Adrenal gland (tissue), 12 donors: ENCODE measurements around the gene PPM1F. TPM values are rescaled to one million over a fixed set of nuclear protein-coding genes. Genes with fewer than 3 reads are reported as not detected.

Experiments used
- DNase-seq, 7 donors: peaks; one replicate each; pipeline ENCODE4 v3.0.0-alpha.2; 2019 to 2020
- H3K27ac ChIP-seq, 5 donors: fragments of 200-600 bp; sonication (generic) in 4 of 5; 1 replicate in 3 of 5; 2 replicates in 2 of 5; pipeline versions ENCODE4 v1.5.1 to v1.8.0; 2016 to 2020; ENCODE audit warnings: mild to moderate bottlenecking in 1 of 5
- H3K27me3 ChIP-seq: fragments of 200-600 bp; 2 replicates; pipeline ENCODE4 v1.8.0; 2021
- H3K36me3 ChIP-seq, 2 donors: fragments of 200-600 bp; replicated peaks in 1 of 2; 1 replicate in 1 of 2; 2 replicates in 1 of 2; pipeline versions ENCODE4 v1.5.1 to v1.8.0; 2018 to 2022
- H3K4me1 ChIP-seq, 2 donors: fragments of 200-600 bp; replicated peaks in 1 of 2; 1 replicate in 1 of 2; 2 replicates in 1 of 2; pipeline versions ENCODE4 v1.5.1 to v1.8.0; 2018 to 2021
- H3K4me3 ChIP-seq, 4 donors: fragments of 200-600 bp; sonication (generic) in 3 of 4; one replicate each; pipeline ENCODE4 v1.5.1; 2016 to 2018
- H3K9me3 ChIP-seq, 3 donors: fragments of 200-600 bp; sonication (generic) in 1 of 3; replicated peaks in 1 of 3; 1 replicate in 2 of 3; 2 replicates in 1 of 3; pipeline versions ENCODE4 v1.5.1 to v1.8.0; 2016 to 2021
- CTCF ChIP-seq, 6 experiments: fragments of 450-650 bp in 4 of 6; fragments of 200-600 bp in 2 of 6; sonication (generic) in 1 of 6; IDR thresholded peaks; 1 replicate in 5 of 6; 2 replicates in 1 of 6; pipeline versions ENCODE4 v1.5.1 to v1.8.0; 2016 to 2021; ENCODE audit warnings: antibody characterized with exemption in 6 of 6, mild to moderate bottlenecking in 2 of 6, moderate library complexity in 1 of 6
- POLR2A ChIP-seq, 2 donors: fragments of 450-650 bp; IDR thresholded peaks; one replicate each; pipeline ENCODE4 v1.6.1; 2017; ENCODE audit warnings: antibody characterized with exemption in 2 of 2, mild to moderate bottlenecking in 2 of 2, moderate library complexity in 1 of 2
- WGBS, 4 donors: extraction: QIAGEN DNeasy Blood & Tissue Kit in 2 of 4; methylation state at CpG; one replicate each; pipeline versions ENCODE4 v1.1.5 to v1.1.7; 2013 to 2017; 5-methylcytosine and 5-hydroxymethylcytosine counted together
- intact Hi-C, 2 donors: fragments of 100-400 bp; cut with DNase I; formaldehyde crosslinking; loops; one replicate each; pipeline versions ENCODE4 v1.14.1 to v1.15.0; 2022 to 2023
- polyA plus RNA-seq, 3 donors: library from polyadenylated mRNA; stranded (reverse); fragments of 200-250 nt in 2 of 3; fragments of 350-450 nt in 1 of 3; fragmentation: Illumina TruSeq in 1 of 3; extraction: RNeasy Lipid Tissue Mini Kit (QIAGEN cat#74804) in 1 of 3; gene quantifications; one replicate each; pipeline ENCODE4 v1.2.3, GENCODE V29; 2013 to 2014
- total RNA-seq, 9 donors: library from RNA; depleted of rRNA in 4 of 9; stranded (reverse); fragments of >200 nt in 4 of 9; fragments of 120-200 nt in 1 of 9; fragmentation: NEBNext Ultra II Directional in 1 of 9; extraction: Animal tissue kit (Norgen Biotek cat#: 25700) in 1 of 9; gene quantifications; one replicate each; pipeline versions ENCODE4 v1.1.0 to v1.2.4, GENCODE V29; 2013 to 2023
- donor health status: healthy with polysubstance abuse.
- donor health status: Bipolar disorder and iron deficiency.
- donor health status: DM: yes; HTN: yes; CAD: no.
- donor health status: DM: no; HTN: no; CAD: no.
- donor health status: DM: no; HTN: no; CAD: no.
- donor health status: DM: yes; HTN: yes; CAD: no.

The PPM1F gene
- total and polyA plus RNA-seq, 12 donors: 9.9 to 60.6 (median 44.0) TPM

- intact Hi-C loops: no loop called here
- H3K27me3 ChIP-seq: no peaks in the 10 kb centered on the region
- H3K4me1 ChIP-seq: peaks cover 19 to 26% of the 10 kb centered on the region in 2 donors
- no peaks in the 10 kb centered on the region for H3K9me3 ChIP-seq
- DNase-seq: no peak
- WGBS, 4 donors: 60 to 72% (median 65%) methylated on average over 5 to 13 of the region's 13 CpGs
- peaks cover 0 to 27% of the 10 kb centered on the region in 2 donors for H3K36me3 ChIP-seq
- no peak for TF ChIP-seq POLR2A (IDR thresholded peaks at IDR 0.05)
- TF ChIP-seq CTCF (IDR thresholded peaks at IDR 0.05): no peak
- no peak overlapping the region for H3K4me3 ChIP-seq
- peak overlapping the region in 1 of 5 donors; percentile 44 for H3K27ac ChIP-seq
Observed at GRCh38 chr22:21921184-21921721, 31.4 kb downstream of the PPM1F start.

GRCh38 chr22:21920341-21921183 is 32.1 kb downstream of the PPM1F start:
- Histone ChIP-seq H3K27ac (peak overlapping the region in 1 of 5 donors; percentile 44), H3K9me3 (no peaks in the 10 kb centered on the region), H3K36me3 (peaks cover 0 to 23% of the 10 kb centered on the region in 2 donors), H3K4me1 (peaks cover 19 to 26% of the 10 kb centered on the region in 2 donors), H3K27me3 (no peaks in the 10 kb centered on the region), H3K4me3 (no peak overlapping the region)
- WGBS, 4 donors: 73 to 90% (median 83%) methylated on average over 6 to 16 of the region's 16 CpGs
- no peak for DNase-seq
- no peak for TF ChIP-seq CTCF (IDR thresholded peaks at IDR 0.05)
- TF ChIP-seq POLR2A (IDR thresholded peaks at IDR 0.05): no peak
- intact Hi-C loops: no loop called here

- Histone ChIP-seq H3K27me3 (no peaks in the 10 kb centered on the region), H3K9me3 (no peaks in the 10 kb centered on the region), H3K4me1 (peaks cover 19 to 26% of the 10 kb centered on the region in 2 donors), H3K4me3 (no peak overlapping the region), H3K36me3 (peaks cover 0 to 19% of the 10 kb centered on the region in 2 donors), H3K27ac (no peak overlapping the region)
- TF ChIP-seq POLR2A (IDR thresholded peaks at IDR 0.05) (no peak), CTCF (IDR thresholded peaks at IDR 0.05) (no peak)
- 90 to 99% (median 92%) methylated on average over 8 to 20 of the region's 20 CpGs for WGBS, 4 donors
- DNase-seq: no peak
- intact Hi-C loops: no loop called here
Observed at GRCh38 chr22:21919526-21920307, 32.9 kb downstream of the PPM1F start.
